Neural cell (in vitro differentiated cells): ENCODE measurements around the gene VSTM2B. TPM values are rescaled to one million over a fixed set of nuclear protein-coding genes. Genes with fewer than 3 reads are reported as not detected.

Experiments
- H2AFZ ChIP-seq: fragments of 200-600, 300-800 bp; sonication (generic), shearing (Covaris generic); 2 replicates; pipeline ENCODE4 v1.6.0; 2014; ENCODE audit warnings: low read depth, mild to moderate bottlenecking, antibody characterized with exemption, low read length, moderate library complexity
- H3F3A ChIP-seq: fragments of 200-600 bp; shearing (Covaris generic); 2 replicates; pipeline ENCODE4 v1.6.1; 2016; ENCODE audit warnings: mild to moderate bottlenecking, moderate library complexity, mixed read lengths, antibody characterized with exemption, low read length; ENCODE audit not compliant: insufficient read depth, poor library complexity, severe bottlenecking
- H3K27ac ChIP-seq: fragments of 200-600, 300-800 bp; sonication (generic), shearing (Covaris generic); 2 replicates; pipeline ENCODE4 v1.5.1; 2014; ENCODE audit warnings: mild to moderate bottlenecking, low read length, moderate library complexity
- H3K27me3 ChIP-seq: fragments of 300-800, 200-600 bp; sonication (generic), shearing (Covaris generic); 2 replicates; pipeline ENCODE4 v1.6.0; 2014; ENCODE audit warnings: mild to moderate bottlenecking, low read depth, low read length, moderate library complexity; ENCODE audit not compliant: insufficient read depth
- H3K36me3 ChIP-seq: fragments of 300-800, 200-600 bp; sonication (generic), shearing (Covaris generic); 2 replicates; pipeline ENCODE4 v1.5.1; 2014; ENCODE audit warnings: mild to moderate bottlenecking, antibody characterized with exemption, low read length, moderate library complexity; ENCODE audit not compliant: insufficient read depth
- H3K4me2 ChIP-seq: fragments of 300-800, 200-600 bp; sonication (generic), shearing (Covaris generic); 2 replicates; pipeline ENCODE4 v1.6.0; 2014; ENCODE audit warnings: mild to moderate bottlenecking, low read length
- H3K4me3 ChIP-seq: fragments of 300-800, 200-600 bp; sonication (generic), shearing (Covaris generic); 2 replicates; pipeline ENCODE4 v1.5.1; 2014; ENCODE audit warnings: mild to moderate bottlenecking, low read length, moderate library complexity
- H3K79me2 ChIP-seq: fragments of 200-600 bp; shearing (Covaris generic); replicated peaks from 2 replicates; pipeline ENCODE4 v1.6.0; 2014; ENCODE audit warnings: mild to moderate bottlenecking, low read length, moderate library complexity; ENCODE audit not compliant: insufficient read depth
- H3K9ac ChIP-seq: fragments of 300-800, 200-600 bp; sonication (generic), shearing (Covaris generic); 2 replicates; pipeline ENCODE4 v1.6.1; 2016; ENCODE audit warnings: mild to moderate bottlenecking, low read length, mixed read lengths
- H3K9me2 ChIP-seq: fragments of 200-600 bp; shearing (Covaris generic); 2 replicates; pipeline ENCODE4 v1.6.1; 2016; ENCODE audit warnings: mild to moderate bottlenecking, low read length, mixed read lengths; ENCODE audit not compliant: insufficient read depth
- H3K9me3 ChIP-seq: fragments of 200-600, 300-800 bp; sonication (generic), shearing (Covaris generic); 2 replicates; pipeline ENCODE4 v1.6.1; 2016; ENCODE audit warnings: mild to moderate bottlenecking, mixed run types, low read length, moderate library complexity, mixed read lengths
- H4K20me1 ChIP-seq: fragments of 200-600 bp; shearing (Covaris generic); 2 replicates; pipeline ENCODE4 v1.6.1; 2016; ENCODE audit warnings: mild to moderate bottlenecking, mixed run types; ENCODE audit not compliant: insufficient read depth
- EP300 ChIP-seq: fragments of 450-650 bp; conservative IDR thresholded peaks from 2 replicates; pipeline ENCODE4 v1.6.1; 2014; ENCODE audit warnings: antibody characterized with exemption, mild to moderate bottlenecking, moderate library complexity; ENCODE audit not compliant: poor library complexity, severe bottlenecking
- EZH2 ChIP-seq: fragments of 200-600, 300-800 bp; shearing (Covaris generic), sonication (generic); IDR thresholded peaks from 2 replicates; pipeline ENCODE4 v1.6.1; 2014; ENCODE audit warnings: antibody characterized with exemption, low read length, borderline replicate concordance, mild to moderate bottlenecking; ENCODE audit not compliant: insufficient read depth, poor library complexity, severe bottlenecking
- MXI1 ChIP-seq: fragments of 450-650 bp; conservative IDR thresholded peaks from 2 replicates; pipeline ENCODE4 v1.6.1; 2014; ENCODE audit warnings: antibody characterized with exemption, mild to moderate bottlenecking; ENCODE audit not compliant: poor library complexity, severe bottlenecking
- POLR2AphosphoS5 ChIP-seq: IDR thresholded peaks from 2 replicates; pipeline ENCODE4 v1.6.1; 2012
- RAD21 ChIP-seq: fragments of 450-650 bp; conservative IDR thresholded peaks from 2 replicates; pipeline ENCODE4 v1.6.1; 2014; ENCODE audit warnings: antibody characterized with exemption, mild to moderate bottlenecking, moderate library complexity
- SMC3 ChIP-seq: fragments of 450-650 bp; conservative IDR thresholded peaks from 2 replicates; pipeline ENCODE4 v1.6.1; 2014; ENCODE audit warnings: antibody characterized with exemption, mild to moderate bottlenecking, moderate library complexity; ENCODE audit not compliant: poor library complexity
- TAF1 ChIP-seq: IDR thresholded peaks from 2 replicates; pipeline ENCODE4 v1.6.1; 2012; ENCODE audit warnings: low read depth
- polyA plus RNA-seq: library from polyadenylated mRNA; depleted of rRNA; stranded (reverse); fragments of >200 nt; gene quantifications from 2 replicates; pipeline ENCODE4 v1.2.3, GENCODE V29; 2014
- TF ChIP-seq, protein P1 (sequence below): fragments of 450-650 bp; IDR thresholded peaks from 2 replicates; pipeline ENCODE4 v1.5.1; 2014; ENCODE audit warnings: antibody characterized with exemption, mild to moderate bottlenecking, moderate library complexity; ENCODE audit not compliant: poor library complexity, severe bottlenecking
- TF ChIP-seq, protein P2 (sequence below): IDR thresholded peaks from 2 replicates; pipeline ENCODE4 v1.6.1; 2012; ENCODE audit warnings: borderline replicate concordance

Gene VSTM2B
- polyA plus RNA-seq, 1 donor from 2014 or later = 24.4 TPM

DNA sequence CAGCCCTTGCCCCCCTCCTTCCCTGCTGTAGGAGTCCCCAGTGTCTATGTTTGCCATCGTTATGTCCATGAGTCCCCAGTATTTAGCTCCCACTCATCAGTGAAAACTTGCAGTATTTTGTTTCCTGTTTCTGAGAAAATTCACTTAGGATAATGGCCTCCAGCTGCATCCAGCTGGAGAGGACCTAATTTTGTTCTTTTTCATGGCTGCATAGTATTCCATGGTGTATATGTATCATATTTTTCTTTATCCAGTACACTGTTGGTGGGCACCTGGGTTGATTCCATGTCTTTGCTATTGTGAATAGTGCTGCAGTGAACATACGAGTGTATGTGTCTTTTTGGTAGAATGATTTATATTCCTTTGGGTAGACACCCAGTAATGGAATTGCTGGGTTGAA is 62.3 kb downstream of the VSTM2B start:
- Histone ChIP-seq H3K27me3 (no peaks in the 10 kb centered on the region), H3K4me2 (no peak overlapping the region), H3K79me2 (no peaks in the 10 kb centered on the region), H3K9me3 (no peaks in the 10 kb centered on the region), H3K27ac (no peak overlapping the region), H3K9me2 (no peaks in the 10 kb centered on the region), H3F3A (no peaks in the 10 kb centered on the region), H4K20me1 (no peaks in the 10 kb centered on the region), H3K4me3 (no peak overlapping the region), H2AFZ (no peak overlapping the region), H3K9ac (no peak overlapping the region), H3K36me3 (no peaks in the 10 kb centered on the region)
- TF ChIP-seq, protein P1, sequence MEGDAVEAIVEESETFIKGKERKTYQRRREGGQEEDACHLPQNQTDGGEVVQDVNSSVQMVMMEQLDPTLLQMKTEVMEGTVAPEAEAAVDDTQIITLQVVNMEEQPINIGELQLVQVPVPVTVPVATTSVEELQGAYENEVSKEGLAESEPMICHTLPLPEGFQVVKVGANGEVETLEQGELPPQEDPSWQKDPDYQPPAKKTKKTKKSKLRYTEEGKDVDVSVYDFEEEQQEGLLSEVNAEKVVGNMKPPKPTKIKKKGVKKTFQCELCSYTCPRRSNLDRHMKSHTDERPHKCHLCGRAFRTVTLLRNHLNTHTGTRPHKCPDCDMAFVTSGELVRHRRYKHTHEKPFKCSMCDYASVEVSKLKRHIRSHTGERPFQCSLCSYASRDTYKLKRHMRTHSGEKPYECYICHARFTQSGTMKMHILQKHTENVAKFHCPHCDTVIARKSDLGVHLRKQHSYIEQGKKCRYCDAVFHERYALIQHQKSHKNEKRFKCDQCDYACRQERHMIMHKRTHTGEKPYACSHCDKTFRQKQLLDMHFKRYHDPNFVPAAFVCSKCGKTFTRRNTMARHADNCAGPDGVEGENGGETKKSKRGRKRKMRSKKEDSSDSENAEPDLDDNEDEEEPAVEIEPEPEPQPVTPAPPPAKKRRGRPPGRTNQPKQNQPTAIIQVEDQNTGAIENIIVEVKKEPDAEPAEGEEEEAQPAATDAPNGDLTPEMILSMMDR = no peak
- TF ChIP-seq POLR2AphosphoS5 = no peak
- no peak for TF ChIP-seq TAF1
- TF ChIP-seq, protein P2, sequence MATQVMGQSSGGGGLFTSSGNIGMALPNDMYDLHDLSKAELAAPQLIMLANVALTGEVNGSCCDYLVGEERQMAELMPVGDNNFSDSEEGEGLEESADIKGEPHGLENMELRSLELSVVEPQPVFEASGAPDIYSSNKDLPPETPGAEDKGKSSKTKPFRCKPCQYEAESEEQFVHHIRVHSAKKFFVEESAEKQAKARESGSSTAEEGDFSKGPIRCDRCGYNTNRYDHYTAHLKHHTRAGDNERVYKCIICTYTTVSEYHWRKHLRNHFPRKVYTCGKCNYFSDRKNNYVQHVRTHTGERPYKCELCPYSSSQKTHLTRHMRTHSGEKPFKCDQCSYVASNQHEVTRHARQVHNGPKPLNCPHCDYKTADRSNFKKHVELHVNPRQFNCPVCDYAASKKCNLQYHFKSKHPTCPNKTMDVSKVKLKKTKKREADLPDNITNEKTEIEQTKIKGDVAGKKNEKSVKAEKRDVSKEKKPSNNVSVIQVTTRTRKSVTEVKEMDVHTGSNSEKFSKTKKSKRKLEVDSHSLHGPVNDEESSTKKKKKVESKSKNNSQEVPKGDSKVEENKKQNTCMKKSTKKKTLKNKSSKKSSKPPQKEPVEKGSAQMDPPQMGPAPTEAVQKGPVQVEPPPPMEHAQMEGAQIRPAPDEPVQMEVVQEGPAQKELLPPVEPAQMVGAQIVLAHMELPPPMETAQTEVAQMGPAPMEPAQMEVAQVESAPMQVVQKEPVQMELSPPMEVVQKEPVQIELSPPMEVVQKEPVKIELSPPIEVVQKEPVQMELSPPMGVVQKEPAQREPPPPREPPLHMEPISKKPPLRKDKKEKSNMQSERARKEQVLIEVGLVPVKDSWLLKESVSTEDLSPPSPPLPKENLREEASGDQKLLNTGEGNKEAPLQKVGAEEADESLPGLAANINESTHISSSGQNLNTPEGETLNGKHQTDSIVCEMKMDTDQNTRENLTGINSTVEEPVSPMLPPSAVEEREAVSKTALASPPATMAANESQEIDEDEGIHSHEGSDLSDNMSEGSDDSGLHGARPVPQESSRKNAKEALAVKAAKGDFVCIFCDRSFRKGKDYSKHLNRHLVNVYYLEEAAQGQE = no peak
- no peak for TF ChIP-seq EP300
- no peak for TF ChIP-seq RAD21
- no peak for TF ChIP-seq EZH2
- no peak for TF ChIP-seq MXI1
- no peak for TF ChIP-seq SMC3

DNA sequence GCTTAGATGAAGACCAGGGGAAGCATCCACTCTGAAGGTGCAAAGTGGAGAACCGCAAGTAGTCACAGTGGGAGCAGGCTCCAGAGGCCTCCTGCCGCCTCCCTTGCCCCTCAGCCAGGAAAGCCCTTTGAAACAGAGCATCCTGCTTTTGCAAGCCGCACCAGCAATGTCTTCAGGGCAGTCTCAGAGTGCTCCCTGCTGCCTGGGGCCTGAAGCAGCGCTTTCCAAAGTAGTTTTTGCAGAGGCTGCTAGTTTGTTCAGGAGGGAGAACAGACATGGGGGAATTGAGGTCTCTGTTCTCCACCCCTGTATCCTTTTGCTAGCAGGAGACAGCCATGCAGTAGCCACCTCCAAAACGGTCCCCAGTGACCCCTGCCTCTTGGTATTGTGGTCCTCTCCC is 64.5 kb downstream of the VSTM2B start:
- no peak overlapping the region for H3K4me2 ChIP-seq
- H4K20me1 ChIP-seq = no peaks in the 10 kb centered on the region
- no peak overlapping the region for H3K27ac ChIP-seq
- no peak overlapping the region for H2AFZ ChIP-seq
- H3K9me3 ChIP-seq = no peaks in the 10 kb centered on the region
- H3K79me2 ChIP-seq = no peaks in the 10 kb centered on the region
- H3K9me2 ChIP-seq = no peaks in the 10 kb centered on the region
- H3K9ac ChIP-seq = no peak overlapping the region
- H3K4me3 ChIP-seq = no peak overlapping the region
- H3K36me3 ChIP-seq = no peaks in the 10 kb centered on the region
- no peak for TF ChIP-seq RAD21
- TF ChIP-seq POLR2AphosphoS5 = no peak
- TF ChIP-seq EZH2 = no peak
- no peaks in the 10 kb centered on the region for H3F3A ChIP-seq
- H3K27me3 ChIP-seq = no peaks in the 10 kb centered on the region

- no peaks in the 10 kb centered on the region for H4K20me1 ChIP-seq
- no peaks in the 10 kb centered on the region for H3K79me2 ChIP-seq
- no peak overlapping the region for H3K9ac ChIP-seq
- H3K9me3 ChIP-seq = no peaks in the 10 kb centered on the region
- H3K27me3 ChIP-seq = no peaks in the 10 kb centered on the region
- H3K4me2 ChIP-seq = no peak overlapping the region
- H3K36me3 ChIP-seq = no peaks in the 10 kb centered on the region
- no peak overlapping the region for H3K27ac ChIP-seq
- no peak overlapping the region for H3K4me3 ChIP-seq
- H2AFZ ChIP-seq = no peak overlapping the region
- no peaks in the 10 kb centered on the region for H3K9me2 ChIP-seq
- TF ChIP-seq TAF1 (no peak), POLR2AphosphoS5 (no peak), SMC3 (no peak), RAD21 (no peak), EP300 (no peak), MXI1 (no peak), EZH2 (no peak)
- TF ChIP-seq, protein P2 = no peak
- TF ChIP-seq, protein P1 = no peak
- no peaks in the 10 kb centered on the region for H3F3A ChIP-seq
Observed at GRCh38 chr19:29591670-29592069, 65.9 kb downstream of the VSTM2B start.
